H1 (cell line): ENCODE measurements around the gene RITA1. TPM values are rescaled to one million over a fixed set of nuclear protein-coding genes. Genes with fewer than 3 reads are reported as not detected.

Experiments
- CTCF ChIA-PET: fragments of 300-600 bp; sonication (Branson Sonifier 250); formaldehyde crosslinking; loops from one replicate; lab custom pipeline; 2021; ENCODE audit not compliant: partially characterized antibody; lab: Charles Lee
- POLR2A ChIA-PET: fragments of 300-600 bp; sonication (Branson Sonifier 250); formaldehyde crosslinking; loops from one replicate; lab custom pipeline; 2021; ENCODE audit warnings: inconsistent platforms; ENCODE audit not compliant: partially characterized antibody; lab: Charles Lee
- DNase-seq, 2 experiments: peaks; one replicate each; pipeline versions ENCODE4 v3.0.0 to v3.0.0-alpha.2; 2010 to 2022; ENCODE audit warnings: low spot score in 2 of 2, low read depth in 1 of 2, mixed read lengths in 1 of 2
- FAIRE-seq: peaks from 2 replicates; lab custom pipeline; 2011; peaks lifted over from hg19 to GRCh38; lab: Jason Lieb, UNC
- H2AFZ ChIP-seq: 2 replicates; pipeline ENCODE4 v1.8.1; 2012; ENCODE audit warnings: low read length, inconsistent platforms
- H2AK5ac ChIP-seq: 2 replicates; pipeline ENCODE4 v1.6.1; 2013; ENCODE audit warnings: low read depth, low read length
- H2BK120ac ChIP-seq: replicated peaks from 2 replicates; pipeline ENCODE3; 2013; ENCODE audit warnings: low read depth, low read length, inconsistent platforms
- H2BK12ac ChIP-seq: 2 replicates; pipeline ENCODE4 v1.6.1; 2013; ENCODE audit warnings: low read depth, low read length
- H2BK15ac ChIP-seq: 2 replicates; pipeline ENCODE4 v1.6.1; 2013; ENCODE audit warnings: low read length
- H2BK20ac ChIP-seq: 2 replicates; pipeline ENCODE4 v1.6.1; 2013; ENCODE audit warnings: low read length
- H2BK5ac ChIP-seq: 2 replicates; pipeline ENCODE4 v1.6.1; 2013; ENCODE audit warnings: low read depth, low read length
- H3K14ac ChIP-seq: 2 replicates; pipeline ENCODE4 v1.6.1; 2013; ENCODE audit warnings: inconsistent platforms; ENCODE audit not compliant: insufficient read length
- H3K18ac ChIP-seq: 2 replicates; pipeline ENCODE4 v1.6.1; 2013; ENCODE audit warnings: low read length; ENCODE audit errors: extremely low read depth
- H3K23ac ChIP-seq: 2 replicates; pipeline ENCODE4 v1.6.1; 2013; ENCODE audit warnings: inconsistent platforms; ENCODE audit not compliant: insufficient read length
- H3K23me2 ChIP-seq: 2 replicates; pipeline ENCODE4 v1.6.1; 2013; ENCODE audit warnings: low read depth, low read length
- H3K27ac ChIP-seq: 2 replicates; pipeline ENCODE4 v1.6.1; 2011; ENCODE audit warnings: low read depth, low read length, inconsistent platforms
- H3K27me3 ChIP-seq, 4 experiments: replicated peaks in 1 of 4; 1 replicate in 1 of 4; 2 replicates in 3 of 4; pipeline versions ENCODE4 v1.6.1 to v1.8.1; 2011 to 2013; ENCODE audit warnings: low read length in 3 of 4, mild to moderate bottlenecking in 3 of 4, inconsistent platforms in 2 of 4, mixed read lengths in 2 of 4, moderate library complexity in 1 of 4; ENCODE audit not compliant: control insufficient read depth in 3 of 4, insufficient read depth in 3 of 4; ENCODE audit errors: extremely low read depth in 1 of 4
- H3K36me3 ChIP-seq, 4 experiments: 2 replicates each; pipeline versions ENCODE4 v1.6.1 to v1.8.1; 2011 to 2013; ENCODE audit warnings: mild to moderate bottlenecking in 4 of 4, low read length in 3 of 4, moderate library complexity in 2 of 4, control low read depth in 1 of 4, inconsistent platforms in 1 of 4; ENCODE audit not compliant: insufficient read depth in 4 of 4, control insufficient read depth in 2 of 4
- H3K4ac ChIP-seq: replicated peaks from 2 replicates; pipeline ENCODE3; 2013; ENCODE audit warnings: low read length, low read depth, mixed read lengths, inconsistent platforms; ENCODE audit not compliant: insufficient read length
- H3K4me1 ChIP-seq, 4 experiments: replicated peaks in 1 of 4; 1 replicate in 1 of 4; 2 replicates in 3 of 4; pipeline versions ENCODE4 v1.6.1 to v1.8.1; 2011 to 2013; ENCODE audit warnings: low read length in 3 of 4, inconsistent platforms in 2 of 4, mixed read lengths in 1 of 4; ENCODE audit not compliant: insufficient read depth in 4 of 4, control insufficient read depth in 3 of 4
- H3K4me2 ChIP-seq, 2 experiments: 2 replicates each; pipeline versions ENCODE4 v1.6.1 to v1.8.1; 2011 to 2013; ENCODE audit warnings: low read depth in 2 of 2, low read length in 2 of 2, control low read depth in 1 of 2, inconsistent platforms in 1 of 2, mild to moderate bottlenecking in 1 of 2; ENCODE audit not compliant: insufficient read depth in 1 of 2
- H3K4me3 ChIP-seq, 4 experiments: fragments of 200-600, 300-600 bp in 1 of 4; sonication (generic), shearing (Covaris generic), sonication (Bioruptor Twin) in 1 of 4; 2 replicates each; pipeline versions ENCODE4 v1.5.1 to v1.8.1; 2011 to 2016; ENCODE audit warnings: low read length in 4 of 4, low read depth in 3 of 4, control low read depth in 2 of 4, inconsistent platforms in 2 of 4, mild to moderate bottlenecking in 2 of 4, mixed read lengths in 1 of 4, moderate library complexity in 1 of 4; ENCODE audit not compliant: insufficient read depth in 2 of 4; ENCODE audit errors: extremely low read depth in 1 of 4
- H3K56ac ChIP-seq: replicated peaks from 2 replicates; pipeline ENCODE3; 2013; ENCODE audit warnings: low read depth, mild to moderate bottlenecking, mixed read lengths, low read length, inconsistent platforms; ENCODE audit not compliant: insufficient read length
- H3K79me1 ChIP-seq: 2 replicates; pipeline ENCODE4 v1.6.1; 2013; ENCODE audit warnings: low read depth, low read length, control low read depth
- H3K79me2 ChIP-seq, 2 experiments: 2 replicates each; pipeline versions ENCODE4 v1.6.1 to v1.8.1; 2012 to 2013; ENCODE audit warnings: low read length in 2 of 2, mild to moderate bottlenecking in 2 of 2, inconsistent platforms in 1 of 2; ENCODE audit not compliant: insufficient read depth in 2 of 2, control insufficient read depth in 1 of 2
- H3K9ac ChIP-seq, 4 experiments: replicated peaks in 1 of 4; 1 replicate in 1 of 4; 2 replicates in 3 of 4; pipeline versions ENCODE4 v1.6.1 to v1.8.1; 2011 to 2013; ENCODE audit warnings: low read depth in 3 of 4, low read length in 3 of 4, control low read depth in 2 of 4, mild to moderate bottlenecking in 2 of 4, moderate library complexity in 2 of 4, inconsistent platforms in 1 of 4; ENCODE audit errors: extremely low read depth in 1 of 4
- H3K9me3 ChIP-seq, 2 experiments: 2 replicates each; pipeline versions ENCODE4 v1.6.1 to v1.8.1; 2012 to 2013; ENCODE audit warnings: mild to moderate bottlenecking in 2 of 2, moderate library complexity in 2 of 2, control low read depth in 1 of 2, inconsistent platforms in 1 of 2, low read depth in 1 of 2, low read length in 1 of 2, mixed read lengths in 1 of 2; ENCODE audit not compliant: insufficient read depth in 2 of 2
- H4K20me1 ChIP-seq, 2 experiments: replicated peaks in 1 of 2; 2 replicates each; pipeline versions ENCODE3 to v1.8.1; 2011 to 2013; ENCODE audit warnings: inconsistent platforms in 2 of 2, low read length in 2 of 2, mild to moderate bottlenecking in 1 of 2; ENCODE audit not compliant: insufficient read depth in 2 of 2, control insufficient read depth in 1 of 2
- H4K5ac ChIP-seq: 2 replicates; pipeline ENCODE4 v1.6.1; 2013; ENCODE audit warnings: low read length, low read depth, mixed read lengths, inconsistent platforms; ENCODE audit not compliant: insufficient read length
- H4K8ac ChIP-seq: 2 replicates; pipeline ENCODE4 v1.8.0; 2013; ENCODE audit warnings: mild to moderate bottlenecking, moderate library complexity, low read length, inconsistent platforms; ENCODE audit not compliant: insufficient read depth; ENCODE audit errors: extremely low read depth
- H4K91ac ChIP-seq: replicated peaks from 2 replicates; pipeline ENCODE3; 2013; ENCODE audit warnings: low read length, mixed read lengths, inconsistent platforms; ENCODE audit not compliant: insufficient read length
- CHD2 ChIP-seq: IDR thresholded peaks from 2 replicates; pipeline ENCODE4 v1.6.1; 2012; ENCODE audit warnings: low read length, improper control_type of control experiment
- CTBP2 ChIP-seq: IDR thresholded peaks from 2 replicates; pipeline ENCODE4 v1.7.0; 2011; ENCODE audit warnings: borderline replicate concordance, mild to moderate bottlenecking, moderate library complexity, mixed read lengths, low read length; ENCODE audit not compliant: insufficient read depth, insufficient read length
- FOSL1 ChIP-seq: IDR thresholded peaks from 2 replicates; pipeline ENCODE4 v1.6.1; 2011; ENCODE audit warnings: mild to moderate bottlenecking, low read depth, low read length, moderate library complexity; ENCODE audit not compliant: insufficient read depth
- KDM5A ChIP-seq: fragments of 200-600 bp; IDR thresholded peaks from 2 replicates; pipeline ENCODE4 v1.7.1; 2012; ENCODE audit warnings: mild to moderate bottlenecking, low read length, inconsistent platforms, mixed read lengths
- PHF8 ChIP-seq: fragments of 200-600 bp; sonication (generic); conservative IDR thresholded peaks from 2 replicates; pipeline ENCODE4 v1.7.1; 2012; ENCODE audit warnings: low read depth, mild to moderate bottlenecking, inconsistent platforms, low read length, moderate library complexity
- POLR2A ChIP-seq, 2 experiments: IDR thresholded peaks; 1 replicate in 1 of 2; 2 replicates in 1 of 2; pipeline ENCODE4 v1.6.1; 2011; ENCODE audit warnings: low read depth in 2 of 2, low read length in 2 of 2, mild to moderate bottlenecking in 2 of 2; ENCODE audit errors: control extremely low read depth in 1 of 2
- RNF2 ChIP-seq: fragments of 200-900, 300-1000 bp; sonication (generic); IDR thresholded peaks from 2 replicates; pipeline ENCODE4 v1.7.1; 2016; ENCODE audit warnings: borderline replicate concordance, low read depth, mild to moderate bottlenecking, antibody characterized with exemption, low read length; ENCODE audit not compliant: poor library complexity, severe bottlenecking; ENCODE audit errors: missing control alignments
- SAP30 ChIP-seq: fragments of 300-600 bp; sonication (generic); IDR thresholded peaks from 2 replicates; pipeline ENCODE4 v1.7.1; 2012; ENCODE audit warnings: low read length, moderate library complexity, mild to moderate bottlenecking, inconsistent platforms; ENCODE audit not compliant: insufficient read depth, insufficient replicate concordance
- SIN3A ChIP-seq, 2 experiments: IDR thresholded peaks in 1 of 2; conservative IDR thresholded peaks in 1 of 2; 2 replicates each; pipeline ENCODE4 v1.6.1; 2011 to 2012; ENCODE audit warnings: low read length in 2 of 2, improper control_type of control experiment in 1 of 2, low read depth in 1 of 2, mild to moderate bottlenecking in 1 of 2
- SP1 ChIP-seq: IDR thresholded peaks from 2 replicates; pipeline ENCODE4 v1.6.1; 2011; ENCODE audit warnings: low read depth, low read length
- SP4 ChIP-seq: IDR thresholded peaks from 2 replicates; pipeline ENCODE4 v1.6.1; 2012; ENCODE audit warnings: low read length, inconsistent platforms
- ZNF274 ChIP-seq: IDR thresholded peaks from 2 replicates; pipeline ENCODE4 v1.7.0; 2012; ENCODE audit warnings: low read length, borderline replicate concordance; ENCODE audit errors: extremely low read depth
- WGBS, 2 experiments: shearing (Covaris generic) in 1 of 2; methylation state at CpG; one replicate each; pipeline versions ENCODE4 v1.1.6 to v1.1.7; 2013 to 2015; ENCODE audit warnings: low lambda C conversion rate in 2 of 2, mixed read lengths in 2 of 2, inconsistent platforms in 1 of 2, low coverage in 1 of 2, missing lambda C conversion rate in 1 of 2; ENCODE audit not compliant: insufficient replicate concordance in 2 of 2, insufficient coverage in 1 of 2, insufficient read length in 1 of 2; ENCODE audit errors: extremely low coverage in 1 of 2, missing lambda C conversion rate in 1 of 2; 5-methylcytosine and 5-hydroxymethylcytosine counted together
- polyA plus RNA-seq, 7 experiments: library from polyadenylated mRNA; depleted of rRNA in 3 of 7; stranded (reverse) in 5 of 7; unstranded in 2 of 7; fragments of >200 nt in 5 of 7; fragments of 200-250 nt in 2 of 7; gene quantifications; 1 replicate in 5 of 7; 2 replicates in 1 of 7; 4 replicates in 1 of 7; pipeline versions ENCODE4 v1.2.1 to v1.2.3, GENCODE V29; 2011 to 2013; ENCODE audit warnings: missing spikeins in 2 of 7, mixed read lengths in 2 of 7
- total RNA-seq: library from RNA; stranded (reverse); fragmentation: NEBNext Ultra II Directional; extraction: Animal tissue kit (Norgen Biotek cat#: 25700); gene quantifications from 2 replicates; pipeline ENCODE4 v1.2.1, GENCODE V29; 2021

The RITA1 gene
- total and polyA plus RNA-seq, 2 of the 8 experiments (the other 6 are each of a cell fraction or from before 2014, with no cell fraction given) = 24.1 to 25.8 TPM

DNA sequence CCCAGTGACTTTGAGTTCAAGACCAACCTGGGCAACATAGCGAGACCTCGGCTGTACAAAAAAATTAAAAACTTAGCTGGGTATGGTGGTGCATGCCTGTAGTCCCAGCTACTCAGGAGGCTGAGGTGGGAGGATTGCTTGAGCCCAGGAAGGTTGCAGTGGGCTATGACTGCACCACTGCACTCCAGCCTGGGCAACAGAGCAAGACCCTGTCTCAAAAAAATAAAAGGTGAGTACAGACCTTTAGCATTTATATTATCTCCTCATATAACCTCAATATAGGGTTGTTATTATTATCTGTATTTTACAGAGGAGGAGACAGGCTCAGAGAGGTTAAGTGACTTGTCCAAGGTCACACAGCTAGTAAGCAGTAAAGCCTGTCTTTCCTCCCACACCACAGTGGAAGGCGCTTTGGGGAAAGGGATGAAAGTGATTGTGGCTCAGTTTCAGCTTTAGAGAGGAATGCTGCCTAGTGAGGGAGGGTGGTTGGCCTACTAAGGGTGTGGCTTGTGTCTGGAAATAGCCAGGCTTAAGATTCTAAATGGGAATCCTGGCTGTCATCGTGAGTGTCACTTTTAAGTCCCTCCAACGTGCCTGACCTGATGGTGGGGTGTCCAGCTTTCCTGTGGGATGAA is 43.0 kb downstream of the RITA1 start:
- H3K27me3 ChIP-seq = no peaks in the 10 kb centered on the region; a peak in 1 of 7 replicates
- no peak overlapping the region for H2BK12ac ChIP-seq
- H3K14ac ChIP-seq = no peak overlapping the region
- no peak overlapping the region for H2BK120ac ChIP-seq
- WGBS, 2 experiments = 91% methylated on average over 5 of the region's 5 CpGs; no CpG with 5 or more reads in 1 of the 2 experiments
- H2BK5ac ChIP-seq = no peak overlapping the region
- no peak overlapping the region for H2AK5ac ChIP-seq
- no peak overlapping the region for H2BK20ac ChIP-seq
- H3K79me1 ChIP-seq = no peaks in the 10 kb centered on the region
- no peak overlapping the region for H3K56ac ChIP-seq
- no peaks in the 10 kb centered on the region for H3K79me2 ChIP-seq
- no peak overlapping the region for H3K4me2 ChIP-seq
- no peak overlapping the region for H2BK15ac ChIP-seq
- FAIRE-seq = no peak
- H3K4me1 ChIP-seq = peaks cover 8 to 19% (median 18%) of the 10 kb centered on the region in 4 experiments
- H4K20me1 ChIP-seq = peaks cover 0 to 2% of the 10 kb centered on the region in 2 experiments
- H3K18ac ChIP-seq = no peak overlapping the region
- H4K91ac ChIP-seq = no peak overlapping the region
- no peaks in the 10 kb centered on the region; a peak in 1 of 4 replicates for H3K9me3 ChIP-seq
- ChIA-PET CTCF (interaction anchor here (1.0 to 2.6 kb wide), 3 partner anchors 18 to 32 kb away, joined by 3 to 7 read pairs (median 3); no protein-coding TSS in a partner anchor), POLR2A (interaction anchor here (3.4 kb wide), 1 partner anchor 17 kb away, joined by 9 read pairs; no protein-coding TSS in a partner anchor)
- no peak overlapping the region for H3K4ac ChIP-seq
- no peaks in the 10 kb centered on the region; the same call in 1 of the 2 replicates for H3K23me2 ChIP-seq
- no peak overlapping the region for H3K9ac ChIP-seq
- H4K8ac ChIP-seq = no peak overlapping the region
- H2AFZ ChIP-seq = no peak overlapping the region
- no peak overlapping the region for H3K4me3 ChIP-seq
- H3K36me3 ChIP-seq = peaks cover 2 to 18% (median 9%) of the 10 kb centered on the region in 4 experiments; a peak in 5 of 8 replicates
- no peak overlapping the region for H4K5ac ChIP-seq
- DNase-seq = no peak
- no peak overlapping the region for H3K23ac ChIP-seq
- no peak overlapping the region for H3K27ac ChIP-seq
- TF ChIP-seq SP1 (no peak), SAP30 (no peak), SIN3A (conservative IDR thresholded peaks at IDR 0.05 in 1 of 2, IDR thresholded peaks at IDR 0.05 in 1 of 2; ENCODE audit: low read depth in 1 of 2, low read length in 2 of 2) (no peak), SP4 (no peak), FOSL1 (no peak), PHF8 (no peak), POLR2A (IDR thresholded peaks at IDR 0.05; ENCODE audit: control extremely low read depth in 1 of 2, low read depth in 2 of 2, low read length in 2 of 2) (no peak), RNF2 (no peak), CTBP2 (no peak), KDM5A (no peak), ZNF274 (no peak), CHD2 (no peak)
